Hepatocyte (in vitro differentiated cells): Measurements from ENCODE around the gene DOCK4. TPM values are rescaled to one million over a fixed set of nuclear protein-coding genes. Genes with fewer than 3 reads are reported as not detected.

Experiments used
- DNase-seq: peaks from one replicate; pipeline ENCODE4 v3.0.0-alpha.2; 2016; ENCODE audit warnings: low spot score
- H2AFZ ChIP-seq: fragments of 200-600 bp; sonication (generic); 2 replicates; pipeline ENCODE4 v1.6.0; 2016; ENCODE audit warnings: antibody characterized with exemption, mild to moderate bottlenecking
- H3K27ac ChIP-seq: fragments of 200-600 bp; sonication (generic); 2 replicates; pipeline ENCODE4 v1.5.1; 2016; ENCODE audit warnings: mild to moderate bottlenecking
- H3K27me3 ChIP-seq: fragments of 200-600 bp; sonication (generic); 2 replicates; pipeline ENCODE4 v1.6.1; 2016
- H3K36me3 ChIP-seq: fragments of 200-600 bp; sonication (generic); replicated peaks from 2 replicates; pipeline ENCODE4 v1.5.1; 2016; ENCODE audit warnings: low read depth; ENCODE audit not compliant: insufficient read depth
- H3K4me1 ChIP-seq: fragments of 200-600 bp; sonication (generic); 2 replicates; pipeline ENCODE4 v1.5.1; 2016; ENCODE audit warnings: mild to moderate bottlenecking, moderate library complexity; ENCODE audit not compliant: insufficient read depth
- H3K4me2 ChIP-seq: fragments of 200-600 bp; sonication (generic); 2 replicates; pipeline ENCODE4 v1.6.0; 2016
- H3K4me3 ChIP-seq: fragments of 200-600 bp; sonication (generic); 2 replicates; pipeline ENCODE4 v1.5.1; 2016; ENCODE audit warnings: mild to moderate bottlenecking
- H3K79me2 ChIP-seq: fragments of 200-600 bp; sonication (generic); 2 replicates; pipeline ENCODE4 v1.6.0; 2017; ENCODE audit warnings: mild to moderate bottlenecking
- H3K9me2 ChIP-seq: fragments of 200-600 bp; sonication (generic); replicated peaks from 2 replicates; pipeline ENCODE4 v1.6.0; 2017; ENCODE audit warnings: mild to moderate bottlenecking; ENCODE audit not compliant: insufficient read depth
- H3K9me3 ChIP-seq: fragments of 200-600 bp; sonication (generic); 2 replicates; pipeline ENCODE4 v1.5.1; 2016; ENCODE audit warnings: low read depth, mild to moderate bottlenecking
- H4K20me1 ChIP-seq: fragments of 200-600 bp; sonication (generic); 2 replicates; pipeline ENCODE4 v1.6.0; 2016; ENCODE audit warnings: mild to moderate bottlenecking; ENCODE audit not compliant: insufficient read depth, poor library complexity, severe bottlenecking
- EZH2 ChIP-seq: fragments of 200-600 bp; sonication (generic); IDR thresholded peaks from 2 replicates; pipeline ENCODE4 v1.6.1; 2016; ENCODE audit warnings: antibody characterized with exemption, mild to moderate bottlenecking, borderline replicate concordance
- EZH2phosphoT487 ChIP-seq: fragments of 200-600 bp; sonication (generic); IDR thresholded peaks from one replicate; pipeline ENCODE4 v1.6.1; 2018; ENCODE audit warnings: antibody characterized with exemption, mild to moderate bottlenecking, low read depth, moderate library complexity; ENCODE audit not compliant: unreplicated experiment, severe bottlenecking
- WGBS: methylation state at CpG from one replicate; pipeline ENCODE4 v1.1.6; 2016; ENCODE audit warnings: low lambda C conversion rate; ENCODE audit errors: missing lambda C conversion rate; 5-methylcytosine and 5-hydroxymethylcytosine counted together
- polyA plus RNA-seq: library from polyadenylated mRNA; unstranded; fragments of >200 nt; fragmentation: Nextera tagmentation; extraction: Ambion mirVana; gene quantifications from 2 replicates; pipeline ENCODE4 v1.2.1, GENCODE V29; 2016
- total RNA-seq: library from RNA; depleted of rRNA; stranded (reverse); fragments of >200 nt; gene quantifications from 2 replicates; pipeline ENCODE4 v1.2.3, GENCODE V29; 2014
- TF ChIP-seq, protein P1 (sequence below): fragments of 200-600 bp; sonication (generic); IDR thresholded peaks from 2 replicates; pipeline ENCODE4 v1.5.1; 2016; ENCODE audit warnings: antibody characterized with exemption, mild to moderate bottlenecking; ENCODE audit not compliant: poor library complexity

The DOCK4 gene
- total and polyA plus RNA-seq, 2 experiments from 2014 or later: 4.4 to 22.9 TPM

GRCh38 chr7:111958431-111958830 lies 247.8 kb downstream of the DOCK4 start:
- TF ChIP-seq, protein P1, sequence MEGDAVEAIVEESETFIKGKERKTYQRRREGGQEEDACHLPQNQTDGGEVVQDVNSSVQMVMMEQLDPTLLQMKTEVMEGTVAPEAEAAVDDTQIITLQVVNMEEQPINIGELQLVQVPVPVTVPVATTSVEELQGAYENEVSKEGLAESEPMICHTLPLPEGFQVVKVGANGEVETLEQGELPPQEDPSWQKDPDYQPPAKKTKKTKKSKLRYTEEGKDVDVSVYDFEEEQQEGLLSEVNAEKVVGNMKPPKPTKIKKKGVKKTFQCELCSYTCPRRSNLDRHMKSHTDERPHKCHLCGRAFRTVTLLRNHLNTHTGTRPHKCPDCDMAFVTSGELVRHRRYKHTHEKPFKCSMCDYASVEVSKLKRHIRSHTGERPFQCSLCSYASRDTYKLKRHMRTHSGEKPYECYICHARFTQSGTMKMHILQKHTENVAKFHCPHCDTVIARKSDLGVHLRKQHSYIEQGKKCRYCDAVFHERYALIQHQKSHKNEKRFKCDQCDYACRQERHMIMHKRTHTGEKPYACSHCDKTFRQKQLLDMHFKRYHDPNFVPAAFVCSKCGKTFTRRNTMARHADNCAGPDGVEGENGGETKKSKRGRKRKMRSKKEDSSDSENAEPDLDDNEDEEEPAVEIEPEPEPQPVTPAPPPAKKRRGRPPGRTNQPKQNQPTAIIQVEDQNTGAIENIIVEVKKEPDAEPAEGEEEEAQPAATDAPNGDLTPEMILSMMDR: no peak
- TF ChIP-seq EZH2phosphoT487: no peak
- no peak for TF ChIP-seq EZH2
- DNase-seq: no peak
- no peak overlapping the region for H3K4me2 ChIP-seq

GRCh38 chr7:111955616-111956015 lies 250.6 kb downstream of the DOCK4 start:
- H3K4me3 ChIP-seq: no peak overlapping the region
- TF ChIP-seq, protein P1: no peak
- TF ChIP-seq EZH2phosphoT487 (no peak), EZH2 (no peak)
- no peak overlapping the region for H3K27ac ChIP-seq
- no peak overlapping the region for H2AFZ ChIP-seq
- no peaks in the 10 kb centered on the region for H3K9me3 ChIP-seq
- no peaks in the 10 kb centered on the region for H3K36me3 ChIP-seq
- no peaks in the 10 kb centered on the region for H3K79me2 ChIP-seq
- no peaks in the 10 kb centered on the region for H3K27me3 ChIP-seq
- no peaks in the 10 kb centered on the region for H3K4me1 ChIP-seq
- H3K4me2 ChIP-seq: no peak overlapping the region
- no peaks in the 10 kb centered on the region for H4K20me1 ChIP-seq
- 77% methylated on average over 1 of the region's 1 CpG for WGBS
- DNase-seq: no peak
- no peaks in the 10 kb centered on the region for H3K9me2 ChIP-seq

More at GRCh38 chr7:111958431-111958830, 247.8 kb downstream of the DOCK4 start:
- Histone ChIP-seq H2AFZ (no peak overlapping the region), H3K79me2 (no peaks in the 10 kb centered on the region), H3K4me1 (no peaks in the 10 kb centered on the region), H3K4me3 (no peak overlapping the region), H3K27ac (no peak overlapping the region), H3K9me3 (no peaks in the 10 kb centered on the region), H3K36me3 (no peaks in the 10 kb centered on the region), H3K9me2 (no peaks in the 10 kb centered on the region), H3K27me3 (no peaks in the 10 kb centered on the region), H4K20me1 (no peaks in the 10 kb centered on the region)
- 97% methylated on average over 3 of the region's 3 CpGs for WGBS

DNA sequence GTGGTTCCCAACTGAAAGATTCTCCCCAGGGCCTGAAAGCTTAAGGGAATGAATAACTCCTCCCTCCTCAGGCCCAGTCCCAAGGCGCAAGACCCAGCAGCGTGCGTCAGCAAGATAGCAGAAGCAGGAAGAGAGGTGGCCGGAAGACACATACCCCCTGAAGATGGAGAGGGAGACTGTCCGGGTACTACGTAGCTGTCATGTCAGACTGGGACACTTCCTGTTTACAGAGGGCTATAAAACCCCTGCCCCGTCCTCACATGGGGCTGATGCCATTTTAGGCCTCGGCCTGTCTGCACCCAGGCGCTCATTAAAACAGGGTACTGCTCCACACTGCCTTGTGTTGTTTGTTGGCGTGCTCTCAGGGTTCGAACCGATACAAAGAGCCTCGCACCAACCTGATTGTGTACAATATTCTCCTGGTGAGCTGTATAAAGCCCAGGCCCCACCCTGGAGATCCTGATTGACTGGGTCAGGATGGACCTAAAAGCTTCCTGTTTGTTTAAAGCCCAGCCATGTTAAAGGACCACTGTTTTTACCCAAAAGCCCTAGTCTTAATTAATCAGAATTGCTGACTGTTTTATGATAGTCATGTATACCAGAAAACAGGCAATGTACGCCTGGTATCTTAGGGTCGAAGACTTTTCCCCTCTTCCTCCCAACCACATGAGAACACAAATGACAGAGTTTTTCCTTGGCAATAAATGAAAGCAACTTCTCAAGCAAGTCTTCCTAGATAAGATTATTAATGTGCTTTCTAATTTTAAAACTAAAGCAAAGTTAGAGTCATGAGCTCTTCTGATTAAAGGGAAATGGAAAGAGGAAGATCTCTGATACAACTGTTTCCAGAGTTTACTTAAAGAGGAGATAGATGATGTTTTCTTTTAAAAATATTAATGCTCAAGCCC lies 251.5 kb downstream of the DOCK4 start:
- no peaks in the 10 kb centered on the region for H3K9me3 ChIP-seq
- no peak overlapping the region for H3K27ac ChIP-seq
- no peaks in the 10 kb centered on the region for H3K79me2 ChIP-seq
- no peaks in the 10 kb centered on the region for H3K36me3 ChIP-seq
- no peak for DNase-seq
- H4K20me1 ChIP-seq: no peaks in the 10 kb centered on the region
- no peak overlapping the region for H3K4me2 ChIP-seq
- WGBS: 89% methylated on average over 15 of the region's 15 CpGs
- no peaks in the 10 kb centered on the region for H3K4me1 ChIP-seq
- no peak overlapping the region for H3K4me3 ChIP-seq
- no peak for TF ChIP-seq EZH2phosphoT487
- TF ChIP-seq EZH2: no peak
- TF ChIP-seq, protein P1: no peak
- H3K9me2 ChIP-seq: no peaks in the 10 kb centered on the region
- H2AFZ ChIP-seq: no peak overlapping the region
- H3K27me3 ChIP-seq: no peaks in the 10 kb centered on the region
